GM18498 (cell line): ENCODE data around the gene MBNL1.
A peak's percentile ranks its signal among the peaks of the same experiment; 100 is the strongest.
"Not testable (repeated sequence)": the region's sequence is repeated elsewhere in the genome, so short reads cannot be mapped to it uniquely, and the experiment has no call there.

Experiments used
- ATAC-seq: cut with Tn5 transposase; IDR thresholded peaks from one replicate; pipeline ENCODE4 v1.9.1; 2021; ENCODE audit warnings: mild to moderate bottlenecking, moderate library complexity; ENCODE audit not compliant: unreplicated experiment

The MBNL1 gene

DNA sequence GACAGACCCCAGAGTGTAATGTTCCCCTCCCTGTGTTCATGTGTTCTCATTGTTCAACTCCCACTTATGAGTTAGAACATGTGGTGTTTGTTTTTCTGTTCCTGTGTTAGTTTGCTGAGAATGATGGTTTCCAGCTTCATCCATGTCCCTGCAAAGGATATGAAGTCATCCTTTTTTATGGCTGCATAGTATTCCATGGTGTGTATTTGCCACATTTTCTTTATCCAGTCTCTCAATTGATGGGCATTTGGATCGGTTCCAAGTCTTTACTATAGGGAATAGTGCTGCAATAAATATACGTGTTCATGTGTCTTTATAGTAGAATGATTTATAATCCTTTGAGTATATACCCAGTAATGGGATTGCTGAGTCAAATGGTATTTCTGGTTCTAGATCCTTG lies 98.5 kb downstream of the MBNL1 start:
- ATAC-seq: not testable (repeated sequence)

GRCh38 chr3:152372633-152373032 lies 103.9 kb downstream of the MBNL1 start:
- ATAC-seq: not testable (repeated sequence)

GRCh38 chr3:152373379-152373778 lies 104.7 kb downstream of the MBNL1 start:
- no peak for ATAC-seq

GRCh38 chr3:152374262-152374990 lies 105.7 kb downstream of the MBNL1 start:
- no peak for ATAC-seq

GRCh38 chr3:152375546-152375945 lies 106.8 kb downstream of the MBNL1 start:
- no peak for ATAC-seq

GRCh38 chr3:152376351-152377183 lies 107.8 kb downstream of the MBNL1 start:
- peak; percentile 84 for ATAC-seq

DNA sequence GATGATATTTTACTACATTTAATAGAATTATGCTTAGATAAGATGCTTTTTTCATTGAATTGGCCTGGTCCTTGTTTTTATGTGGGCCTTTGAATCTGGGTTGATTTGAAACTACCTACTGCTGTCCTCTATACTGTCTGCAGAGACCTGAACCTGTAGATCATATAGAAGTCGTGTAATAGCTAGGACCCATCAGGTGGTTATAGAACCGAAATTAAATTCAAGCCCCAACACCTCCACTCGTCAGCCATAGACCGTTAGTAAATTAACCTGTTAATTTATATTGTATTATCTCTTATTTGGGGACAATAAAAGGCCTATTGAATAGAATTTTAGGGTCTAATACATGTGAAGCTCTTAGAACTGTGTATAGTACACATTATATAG lies 108.4 kb downstream of the MBNL1 start:
- peak; percentile 14 for ATAC-seq

DNA sequence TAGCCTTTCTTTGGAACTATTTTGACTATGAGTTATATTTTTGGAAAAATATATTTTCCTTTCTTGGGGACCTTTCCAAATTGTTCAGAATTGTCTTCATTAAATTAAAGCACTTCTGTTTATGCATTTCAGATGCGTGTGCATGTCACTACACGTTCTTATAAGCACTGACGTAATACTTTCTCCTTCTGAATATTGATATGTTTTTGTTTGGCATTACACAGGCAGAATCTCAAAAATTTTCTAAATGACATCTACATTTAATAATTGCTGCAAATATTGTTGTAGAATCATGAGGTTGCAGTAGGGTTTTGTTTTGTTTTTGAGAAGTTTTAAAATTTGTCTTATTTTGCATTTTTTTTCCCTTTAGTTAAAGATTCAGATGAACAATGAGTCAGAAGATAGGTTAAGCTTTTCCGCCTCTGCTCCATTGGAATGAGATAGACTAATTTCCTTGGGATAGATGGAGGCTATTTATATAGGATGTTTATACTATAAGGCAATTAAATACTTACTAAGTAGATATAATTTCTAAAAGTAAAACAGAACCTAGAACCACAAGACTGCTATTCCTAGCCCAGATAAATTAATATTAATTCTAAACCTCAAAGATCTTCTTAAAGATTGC lies 110.8 kb downstream of the MBNL1 start:
- ATAC-seq: no peak

DNA sequence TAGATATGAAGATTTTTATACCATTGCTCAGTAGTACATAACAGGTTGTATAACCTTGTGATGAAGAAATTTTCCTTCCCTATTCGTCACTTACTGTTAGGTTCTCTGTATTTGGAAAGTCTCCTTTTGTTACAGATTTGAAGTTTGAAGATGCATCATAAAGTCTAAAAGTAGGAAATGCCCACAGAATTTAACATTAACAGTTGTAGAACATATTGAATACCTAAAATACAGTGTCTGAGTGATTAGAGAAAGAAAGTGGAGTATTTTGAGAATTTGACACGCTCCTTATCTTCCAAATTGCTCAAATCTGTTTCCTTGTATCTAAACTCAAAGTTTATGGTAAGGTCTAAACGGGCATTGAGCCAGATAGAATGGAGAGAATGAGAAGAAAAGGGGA lies 111.3 kb downstream of the MBNL1 start:
- ATAC-seq: no peak

GRCh38 chr3:152381881-152382295 lies 113.2 kb downstream of the MBNL1 start:
- peak; percentile 45 for ATAC-seq

GRCh38 chr3:152382312-152383135 lies 113.8 kb downstream of the MBNL1 start:
- no peak for ATAC-seq

GRCh38 chr3:152383136-152383606 lies 114.4 kb downstream of the MBNL1 start:
- no peak for ATAC-seq

- ATAC-seq: no peak
Measured at GRCh38 chr3:152384412-152384811, 115.7 kb downstream of the MBNL1 start.

GRCh38 chr3:152385761-152386160 lies 117.0 kb downstream of the MBNL1 start:
- no peak for ATAC-seq

GRCh38 chr3:152386208-152386607 lies 117.5 kb downstream of the MBNL1 start:
- ATAC-seq: no peak

GRCh38 chr3:152388631-152389030 lies 119.9 kb downstream of the MBNL1 start:
- ATAC-seq: no peak

DNA sequence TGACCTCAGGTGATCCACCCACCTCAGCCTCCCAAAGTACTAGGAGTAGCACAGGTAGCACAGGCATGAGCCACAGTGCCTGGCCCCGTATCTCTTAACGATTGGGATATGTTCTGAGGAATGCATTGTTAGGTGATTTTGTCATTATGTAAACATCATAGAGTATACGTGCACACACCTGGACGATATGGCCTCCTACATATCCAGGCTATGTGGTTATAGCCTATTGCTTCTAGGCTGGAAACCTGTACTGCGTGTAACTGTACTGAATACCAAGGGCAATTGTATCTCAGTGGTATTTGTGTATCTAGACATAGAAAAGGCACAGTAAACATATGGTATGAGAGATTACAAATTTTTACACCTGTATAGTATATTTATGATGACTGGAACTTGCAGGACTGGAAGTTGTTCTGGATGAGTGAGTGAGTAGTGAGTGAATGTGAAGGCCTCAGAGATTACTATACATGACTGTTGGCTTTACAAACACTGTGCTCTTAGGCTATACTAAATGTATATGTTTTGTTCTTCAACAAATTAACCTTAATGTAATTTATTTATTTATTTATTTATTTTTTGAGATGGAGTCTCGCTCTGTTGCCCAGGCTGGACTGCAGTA lies 120.7 kb downstream of the MBNL1 start:
- no peak for ATAC-seq

GRCh38 chr3:152390647-152391046 lies 121.9 kb downstream of the MBNL1 start:
- ATAC-seq: no peak

DNA sequence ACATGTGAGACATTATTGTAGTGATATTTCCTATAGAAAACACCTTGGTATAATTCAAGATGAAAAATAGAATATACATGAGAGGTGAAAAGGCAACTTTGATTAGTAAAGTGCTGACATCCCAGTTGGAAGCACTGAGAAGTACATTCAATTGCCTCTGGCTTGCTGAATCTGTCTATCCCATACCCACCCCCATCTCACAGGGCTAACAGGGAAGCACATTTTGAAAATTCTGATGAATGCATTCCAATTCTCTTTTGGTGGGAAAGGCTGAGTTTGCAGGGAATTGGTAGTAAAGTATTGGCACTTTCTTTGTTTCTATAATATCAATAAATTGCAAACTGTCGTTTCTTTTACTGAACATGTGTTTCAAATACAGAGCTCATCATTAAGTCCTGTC lies 122.9 kb downstream of the MBNL1 start:
- no peak for ATAC-seq

DNA sequence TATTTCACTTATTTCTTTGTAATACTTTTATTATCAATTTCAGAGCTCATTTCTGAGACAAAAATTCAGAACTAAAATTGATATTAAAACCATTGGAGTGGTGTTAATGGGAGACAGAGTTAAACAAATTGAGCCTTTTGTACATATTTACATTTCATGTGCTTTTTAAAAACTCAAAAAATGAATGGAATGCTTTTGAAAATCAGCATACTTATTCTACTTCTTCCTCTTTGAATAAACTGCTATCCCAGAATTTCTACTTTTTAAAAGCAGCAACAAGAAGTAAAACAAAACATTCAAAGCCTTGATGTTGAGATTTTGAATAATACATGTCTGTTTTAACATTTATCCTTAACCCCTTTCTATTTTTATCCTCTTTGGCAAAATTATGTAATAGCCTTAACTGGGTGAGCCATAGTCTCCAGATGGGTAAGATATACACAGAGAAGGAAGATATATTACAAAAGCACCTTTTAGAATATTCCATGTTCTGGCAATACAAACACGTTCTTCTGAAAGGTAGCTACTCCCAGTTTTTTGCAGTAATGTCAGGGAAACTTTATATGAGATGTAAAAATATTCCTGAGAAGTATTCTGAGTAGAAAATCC lies 123.6 kb downstream of the MBNL1 start:
- no peak for ATAC-seq
